NCI-H1417 (cell line): Measurements from ENCODE around the gene IRGC.
"Not testable (repeated sequence)": the region's sequence is repeated elsewhere in the genome, so short reads cannot be mapped to it uniquely, and the experiment has no call there.

ENCODE experiments used
- DNase-seq, 3 experiments: peaks; one replicate each; lab custom pipeline; 2025; lab: John Stamatoyannopoulos, UW

Gene IRGC

GRCh38 chr19:43715776-43716175, at the start of gene IRGC:
Gene IRGC (plus strand): TSS chr19:43716076. CDS start chr19:43718559, 2,483 bp downstream.
- DNase-seq = no peak

DNA sequence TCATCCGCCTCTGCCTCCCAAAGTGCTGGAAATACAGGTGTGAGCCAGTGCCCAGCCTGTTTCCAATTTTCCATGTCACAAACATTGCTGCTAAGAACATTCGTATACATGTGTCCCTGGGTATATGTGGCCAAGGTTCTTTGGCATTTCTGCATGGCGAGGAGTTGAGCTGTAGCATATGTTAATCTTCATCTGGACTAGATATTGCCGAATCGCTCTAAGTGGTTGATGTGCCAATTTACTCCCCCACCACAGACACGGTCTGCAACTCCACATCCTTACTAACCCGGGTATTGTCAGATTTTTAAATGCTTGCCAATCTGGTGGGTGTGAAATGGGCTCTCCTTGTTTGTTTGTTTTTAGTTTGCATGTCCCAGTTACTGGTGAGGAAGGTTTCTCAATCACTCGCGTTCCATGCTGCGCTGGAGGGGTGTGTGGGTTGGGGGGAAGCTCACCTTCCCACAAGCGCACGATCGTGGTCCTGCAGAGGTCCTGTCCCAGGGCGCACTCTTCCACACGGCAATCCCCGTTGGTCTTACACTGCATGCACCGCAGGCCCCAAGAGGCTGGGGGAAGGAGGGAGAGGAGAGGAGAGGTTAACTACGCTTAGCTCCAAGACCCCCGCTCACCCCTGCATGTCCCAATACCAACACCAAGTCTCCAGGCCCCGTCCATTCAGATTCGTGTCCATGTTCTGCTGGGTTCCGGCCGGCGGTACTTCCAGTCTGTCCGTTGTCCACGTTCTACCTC, 48.6 kb upstream of the IRGC start:
- peak in 1 of 3 experiments; percentile 45 for DNase-seq

GRCh38 chr19:43667876-43668405, 47.9 kb upstream of the IRGC start:
- no peak for DNase-seq

DNA sequence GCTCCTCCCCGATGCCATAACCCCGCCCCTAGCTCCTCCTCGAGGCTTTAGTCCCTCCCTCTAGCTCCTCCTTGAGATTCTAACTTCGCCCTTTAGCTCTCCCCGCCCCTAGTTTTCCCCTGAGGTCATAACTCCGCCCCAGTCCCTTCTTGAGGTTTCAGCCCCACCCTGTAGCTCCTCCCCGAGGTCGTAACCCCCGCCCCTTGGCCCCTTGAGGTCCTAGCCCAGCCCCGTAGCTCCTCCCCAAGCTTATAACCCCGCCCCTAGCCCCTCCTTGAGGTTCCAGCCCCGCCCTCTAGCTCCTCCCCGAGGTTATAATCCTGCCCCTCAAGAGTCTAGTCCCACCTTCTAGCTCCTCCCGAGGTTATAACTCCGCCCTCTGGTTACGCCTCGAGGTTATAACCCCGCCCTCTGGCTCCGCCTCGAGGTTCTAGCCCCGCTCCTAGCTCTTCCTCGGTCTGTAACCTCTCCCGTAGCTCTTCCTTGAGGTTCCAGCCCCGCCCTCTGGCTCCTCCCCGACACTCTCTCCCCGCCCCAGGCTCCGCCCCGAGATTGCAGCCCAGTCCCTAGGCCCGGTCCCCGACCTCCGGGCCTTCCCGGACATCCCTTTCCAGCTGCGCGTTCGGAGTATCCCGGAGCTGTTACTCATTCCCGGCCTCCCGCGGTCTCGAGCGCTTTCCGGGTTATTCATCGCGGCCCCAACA, 47.3 kb upstream of the IRGC start:
- peak; percentile 99 to 100 (median 100) for DNase-seq

DNA sequence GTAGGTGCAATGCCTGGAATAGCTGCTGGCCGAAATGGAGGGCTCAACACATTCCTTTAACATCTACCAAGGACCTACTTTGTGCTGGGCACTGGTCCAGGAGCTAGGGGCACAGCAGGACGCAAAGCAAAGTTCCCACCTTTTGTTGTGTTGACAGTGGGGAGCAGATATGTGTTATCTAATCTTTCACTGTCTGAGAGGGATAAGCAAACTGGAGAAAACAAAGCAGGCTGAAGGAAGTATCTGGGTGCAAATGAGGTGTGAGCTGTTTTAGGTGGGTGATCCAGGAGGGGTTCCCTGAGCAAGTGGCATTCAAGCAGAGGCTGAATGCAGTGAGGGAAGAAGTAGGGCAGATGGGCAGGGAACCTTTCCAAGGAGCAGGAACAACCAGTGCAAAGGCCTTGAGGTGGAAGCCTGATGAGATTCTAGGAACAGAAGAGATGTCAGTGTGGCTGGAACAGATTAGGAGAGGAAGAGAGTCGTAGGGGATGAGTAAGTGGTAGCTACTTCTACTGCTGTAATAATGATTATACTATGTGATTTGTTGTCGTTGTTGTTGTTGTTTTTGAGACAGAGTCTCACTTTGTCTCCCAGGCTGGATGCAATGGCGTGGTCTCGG, 43.7 kb upstream of the IRGC start:
- DNase-seq = no peak

DNA sequence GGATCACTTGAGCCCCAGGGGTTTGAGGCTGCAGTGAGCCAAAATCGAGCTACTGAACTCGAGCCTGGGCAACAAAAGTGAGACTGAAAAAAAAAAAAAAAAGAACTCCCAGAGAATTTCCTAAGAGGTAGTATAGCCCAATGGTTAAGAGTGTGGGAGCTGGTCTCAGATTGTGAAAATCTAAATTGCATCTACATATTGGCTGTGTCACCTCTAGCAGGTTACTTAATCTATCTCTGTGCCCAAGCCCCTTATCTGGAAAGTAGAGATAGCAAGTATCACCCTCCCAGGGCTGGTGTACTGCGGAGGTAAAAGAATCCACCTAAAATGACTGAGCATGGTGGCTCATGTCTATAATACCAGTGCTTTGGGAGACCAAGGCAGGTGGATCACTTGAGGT, 42.2 kb upstream of the IRGC start:
- DNase-seq = no peak

DNA sequence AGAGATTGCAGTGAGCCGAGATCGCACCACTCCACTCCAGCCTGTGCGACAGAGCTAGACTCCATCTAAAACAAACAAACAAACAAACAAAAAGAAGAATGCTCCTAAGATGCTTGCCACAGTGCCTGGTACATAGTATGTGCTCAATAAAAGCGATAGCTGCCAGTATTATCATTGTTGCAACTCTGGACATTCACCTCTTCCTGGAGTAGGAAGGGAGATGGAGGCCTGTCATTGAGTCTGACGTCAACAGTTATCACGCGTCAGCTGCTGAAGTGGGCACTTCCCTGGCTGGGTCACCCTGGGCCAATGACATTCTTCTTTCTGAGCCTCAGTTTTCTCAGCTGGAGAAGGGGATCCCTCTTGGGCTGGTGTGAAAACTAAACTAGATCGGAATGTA, 41.7 kb upstream of the IRGC start:
- DNase-seq = no peak

DNA sequence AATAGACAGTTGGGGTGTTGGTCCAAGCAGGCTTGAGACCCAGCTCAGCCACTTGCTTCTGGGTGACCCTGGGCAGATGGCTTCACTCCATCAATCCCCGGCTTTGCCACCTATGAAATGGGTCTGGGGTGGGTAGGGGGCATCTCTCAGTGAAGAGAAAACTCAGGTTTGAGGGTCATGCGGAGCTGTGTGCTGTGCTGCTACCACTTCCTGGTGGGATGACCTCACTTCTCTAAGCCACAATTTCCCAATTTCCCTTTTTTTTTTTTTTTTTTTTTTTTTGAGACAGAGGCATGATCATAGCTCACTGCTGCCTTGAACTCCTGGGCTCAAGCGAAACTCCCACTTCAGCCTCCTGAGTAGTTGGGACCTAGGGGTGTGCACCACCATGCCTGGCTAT, 41.3 kb upstream of the IRGC start:
- no peak for DNase-seq

GRCh38 chr19:43675269-43675879, 40.5 kb upstream of the IRGC start:
- DNase-seq = peak in 1 of 3 experiments; percentile 1

DNA sequence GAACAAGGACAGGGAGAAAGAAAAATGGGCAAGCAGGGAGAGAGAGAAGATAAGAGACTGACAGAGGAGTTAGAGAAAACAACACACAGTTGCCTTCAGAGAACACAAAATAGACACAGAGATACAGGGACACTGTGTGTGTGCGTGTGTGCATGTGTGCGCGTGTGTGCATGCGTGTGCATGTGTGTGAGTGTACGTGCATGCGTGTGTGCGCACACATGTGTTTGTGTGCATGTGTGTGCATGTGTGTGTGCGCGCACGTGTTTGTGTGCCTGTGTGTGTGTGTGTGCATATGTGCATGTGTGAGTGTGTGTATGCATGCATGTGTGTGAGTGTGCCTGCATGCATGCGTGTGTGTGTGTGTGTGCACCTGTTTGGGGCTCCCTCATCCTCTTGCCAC, 40.0 kb upstream of the IRGC start:
- DNase-seq = no peak

GRCh38 chr19:43678512-43679261, 37.2 kb upstream of the IRGC start:
- DNase-seq = no peak

DNA sequence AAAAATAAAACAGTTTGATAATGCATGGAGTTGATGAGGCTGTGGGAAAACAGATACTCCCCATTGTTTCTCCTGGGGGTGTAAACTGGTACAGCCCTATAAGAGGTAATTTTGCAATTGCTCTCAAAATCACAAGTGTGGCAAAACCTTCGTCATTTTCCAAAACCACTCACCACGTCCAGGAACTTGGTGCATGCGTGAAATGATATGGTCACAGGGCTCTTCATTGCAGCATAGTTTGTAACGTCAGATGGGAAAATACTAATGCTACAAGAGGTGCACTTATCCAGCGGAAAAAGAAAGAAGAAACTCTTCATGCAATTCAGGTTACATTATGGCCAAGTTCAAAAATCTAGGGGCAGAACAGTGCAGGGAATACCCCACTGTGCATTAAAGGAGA, 34.1 kb upstream of the IRGC start:
- no peak for DNase-seq

DNA sequence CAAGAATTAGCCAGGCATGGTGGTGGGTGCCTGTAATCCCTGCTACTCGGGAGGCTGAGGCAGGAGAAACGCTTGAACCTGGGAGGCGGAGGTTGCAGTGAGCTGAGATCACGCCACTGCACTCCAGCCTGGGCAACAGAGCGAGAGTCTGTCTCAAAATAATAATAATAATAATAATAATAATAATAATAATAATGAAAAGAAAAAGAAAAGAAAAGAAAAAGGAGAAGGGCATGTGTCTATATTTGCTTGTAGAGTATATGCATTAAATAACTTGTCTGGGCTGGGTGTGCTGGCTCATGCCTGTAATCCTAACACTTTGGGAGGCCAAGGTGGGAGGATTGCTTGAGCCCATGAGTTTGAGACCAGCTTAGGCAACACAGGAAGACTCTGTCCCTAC, 33.6 kb upstream of the IRGC start:
- not testable (repeated sequence) for DNase-seq

GRCh38 chr19:43682824-43683661, 32.8 kb upstream of the IRGC start:
- DNase-seq = no peak

DNA sequence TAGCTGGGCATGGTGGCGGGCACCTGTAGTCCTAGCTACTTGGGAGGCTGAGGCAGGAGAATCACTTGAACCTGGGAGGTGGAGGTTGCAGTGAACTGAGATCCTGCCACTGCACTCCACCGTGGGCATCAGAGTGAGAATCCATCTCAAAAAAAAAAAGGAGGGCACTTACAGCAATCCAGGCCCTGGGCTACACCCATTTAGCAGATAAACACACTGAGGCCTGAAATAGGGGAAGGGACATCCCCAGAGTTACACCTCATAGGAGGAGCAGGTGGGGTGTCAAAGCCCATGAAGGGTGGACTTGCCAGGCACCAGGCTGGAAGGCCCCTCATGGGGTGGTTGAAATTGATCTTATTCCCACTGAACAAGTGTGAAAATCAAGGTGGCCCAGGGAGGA, 32.0 kb upstream of the IRGC start:
- no peak for DNase-seq

DNA sequence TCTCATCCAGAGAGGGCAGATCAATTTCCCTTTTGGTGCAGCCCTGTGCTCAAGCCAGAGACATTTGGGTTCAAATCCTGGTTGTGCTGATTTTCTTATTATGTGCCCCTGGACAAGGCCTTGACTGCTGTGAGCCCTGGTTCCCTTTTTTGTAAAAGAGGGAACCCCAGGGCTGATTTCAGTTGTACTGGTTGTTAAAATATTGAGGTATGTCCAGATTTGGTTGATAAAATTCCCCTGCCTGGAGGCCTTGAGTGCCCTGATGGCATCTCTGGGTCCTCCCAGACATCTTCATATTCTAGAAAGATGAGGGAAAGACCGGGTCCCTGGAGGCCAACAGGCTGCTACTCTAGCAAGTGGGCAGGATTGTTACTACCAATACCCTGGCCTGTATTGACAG, 31.6 kb upstream of the IRGC start:
- DNase-seq = no peak

DNA sequence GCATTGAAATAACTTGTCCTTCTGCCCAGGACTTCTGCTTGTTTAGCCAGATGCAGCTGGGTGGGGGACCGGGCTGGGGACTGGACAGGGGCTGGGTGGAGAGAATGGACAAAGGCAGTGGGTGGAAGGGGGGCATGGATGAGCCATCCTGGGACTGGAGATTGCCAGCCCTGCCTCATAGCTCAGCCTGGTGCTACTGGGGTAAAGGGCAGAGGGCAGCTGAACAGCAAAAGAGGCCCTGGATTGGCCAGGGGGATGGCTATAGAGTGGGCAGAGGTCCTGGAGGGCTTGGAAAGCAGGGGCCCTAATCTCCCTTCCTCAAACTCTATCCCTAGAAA, 28.2 kb upstream of the IRGC start:
- no peak for DNase-seq

DNA sequence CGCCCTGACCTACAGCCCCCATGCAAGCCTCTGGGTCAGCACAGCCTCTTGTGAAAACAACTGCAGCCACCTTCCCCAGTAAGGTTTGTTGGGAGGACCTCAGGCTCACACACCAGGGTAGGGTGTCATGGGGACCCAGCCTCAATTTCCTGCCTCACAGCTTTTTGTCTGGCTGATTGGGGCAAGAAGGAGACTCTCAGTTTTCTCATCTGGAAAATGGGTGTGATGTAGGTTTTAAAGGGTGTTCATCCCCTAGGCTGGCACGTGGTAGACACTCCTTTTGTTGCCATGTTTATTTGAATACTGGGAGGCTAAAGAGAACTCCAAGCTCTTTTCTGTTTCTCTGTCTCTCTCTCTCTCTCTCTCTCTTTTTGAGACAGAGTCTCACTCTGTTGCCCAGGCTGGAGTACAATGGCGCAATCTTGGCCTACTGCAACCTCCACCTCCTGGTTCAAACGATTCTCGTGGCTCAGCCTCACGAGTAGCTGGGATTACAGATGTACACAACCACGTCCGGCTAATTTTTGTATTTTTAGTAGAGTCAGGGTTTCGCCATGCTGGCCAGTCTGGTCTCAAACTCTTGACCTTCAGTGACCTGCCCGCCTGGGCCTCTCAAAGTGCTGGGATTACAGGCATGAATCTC, 27.7 kb upstream of the IRGC start:
- DNase-seq = no peak

GRCh38 chr19:43690444-43690843, 25.4 kb upstream of the IRGC start:
- DNase-seq = no peak

- DNase-seq = no peak
These were observed 25.0 kb upstream of the IRGC start for GRCh38 chr19:43690890-43691289.
